Upper lobe of left lung (tissue), 6 donors: ENCODE results near the gene BMS1. TPM values are rescaled to one million over a fixed set of nuclear protein-coding genes. Genes with fewer than 3 reads are reported as not detected.

ENCODE experiments used
- ATAC-seq, 2 donors: fragments of 200-7000 bp; cut with Tn5 transposase; one replicate each; pipeline ENCODE4 v1.9.1; 2022; ENCODE audit warnings: mild to moderate bottlenecking in 2 of 2, moderate library complexity in 2 of 2; ENCODE audit not compliant: low FRiP score in 2 of 2
- DNase-seq, 2 donors: peaks; one replicate each; pipeline ENCODE4 v3.0.0-alpha.2; 2019 to 2020
- H3K27ac ChIP-seq, 4 donors: fragments of 200-600 bp; sonication (generic); one replicate each; pipeline ENCODE4 v1.5.1; 2016 to 2019
- H3K27me3 ChIP-seq, 4 donors: fragments of 200-600 bp; sonication (generic); one replicate each; pipeline ENCODE4 v1.5.1; 2017 to 2019
- H3K36me3 ChIP-seq, 4 donors: fragments of 200-600 bp; sonication (generic); one replicate each; pipeline ENCODE4 v1.5.1; 2016 to 2019
- H3K4me1 ChIP-seq, 4 donors: fragments of 200-600 bp; sonication (generic); one replicate each; pipeline ENCODE4 v1.5.1; 2018 to 2019
- H3K4me3 ChIP-seq, 4 donors: fragments of 200-600 bp; sonication (generic); one replicate each; pipeline ENCODE4 v1.5.1; 2017 to 2019; ENCODE audit warnings: mild to moderate bottlenecking in 2 of 4, moderate library complexity in 1 of 4
- H3K9me3 ChIP-seq, 4 donors: fragments of 200-600 bp; sonication (generic); one replicate each; pipeline ENCODE4 v1.5.1; 2018 to 2019
- EP300 ChIP-seq, 4 donors: sonication (generic); formaldehyde crosslinking; IDR thresholded peaks; one replicate each; pipeline ENCODE4 v1.5.1; 2017; ENCODE audit warnings: antibody characterized with exemption in 4 of 4, control low read depth in 2 of 4
- POLR2A ChIP-seq, 4 donors: fragments of 450-650 bp; IDR thresholded peaks; one replicate each; pipeline ENCODE4 v1.5.1; 2016 to 2017; ENCODE audit warnings: antibody characterized with exemption in 4 of 4, mild to moderate bottlenecking in 2 of 4
- POLR2AphosphoS5 ChIP-seq, 2 donors: sonication (generic); formaldehyde crosslinking; IDR thresholded peaks; one replicate each; pipeline ENCODE4 v1.5.1; 2017; ENCODE audit warnings: antibody characterized with exemption in 2 of 2
- WGBS, 2 donors: methylation state at CpG; one replicate each; pipeline ENCODE4 v1.1.5; 2017 to 2018; 5-methylcytosine and 5-hydroxymethylcytosine counted together
- total RNA-seq, 6 donors: library from RNA; depleted of rRNA in 4 of 6; stranded (reverse); fragments of >200 nt in 4 of 6; gene quantifications; one replicate each; pipeline versions ENCODE4 v1.1.0 to v1.2.1, GENCODE V29; 2016 to 2021
- TF ChIP-seq, protein P1 (sequence below), 6 experiments: fragments of 450-650 bp in 4 of 6; fragments of 200-600 bp in 2 of 6; sonication (generic) in 2 of 6; IDR thresholded peaks; one replicate each; pipeline ENCODE4 v1.5.1; 2016 to 2019; ENCODE audit warnings: antibody characterized with exemption in 6 of 6
- donor health status: DM: no; HTN: no; CAD: no; lungs with moderate emphysema.
- donor health status: DM: no; HTN: yes; CAD: no; lungs with severe emphysema.

BMS1 gene
- total RNA-seq, 6 donors from 2014 or later: 8.1 to 19.3 (median 14.3) TPM

DNA sequence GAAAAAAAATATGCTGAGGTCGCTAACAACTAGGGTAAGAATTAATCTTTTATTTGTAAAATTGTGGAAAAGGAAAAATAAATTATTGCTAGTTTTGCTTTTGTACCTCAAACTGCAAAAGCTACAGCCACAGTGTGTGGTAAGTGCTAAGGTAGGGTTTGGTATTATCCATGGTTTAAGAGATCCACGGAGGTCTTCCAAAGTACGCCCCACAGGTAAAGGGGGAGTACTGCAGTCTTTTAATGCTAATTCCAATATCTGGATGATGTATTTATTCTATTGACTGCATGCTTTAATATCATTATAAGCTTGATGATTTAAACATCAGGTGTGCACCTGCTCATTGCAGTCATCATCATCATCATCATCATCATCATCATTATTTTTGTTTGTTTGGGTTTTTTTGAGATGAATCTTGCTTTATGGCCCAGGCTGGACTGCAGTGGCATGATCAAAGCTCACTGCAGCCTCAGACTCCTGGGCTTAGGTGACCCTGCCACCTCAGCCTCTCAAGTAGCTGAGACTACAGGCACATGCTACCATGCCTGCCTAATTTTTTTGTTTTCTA lies 38.4 kb upstream of the BMS1 start:
- TF ChIP-seq, protein P1, sequence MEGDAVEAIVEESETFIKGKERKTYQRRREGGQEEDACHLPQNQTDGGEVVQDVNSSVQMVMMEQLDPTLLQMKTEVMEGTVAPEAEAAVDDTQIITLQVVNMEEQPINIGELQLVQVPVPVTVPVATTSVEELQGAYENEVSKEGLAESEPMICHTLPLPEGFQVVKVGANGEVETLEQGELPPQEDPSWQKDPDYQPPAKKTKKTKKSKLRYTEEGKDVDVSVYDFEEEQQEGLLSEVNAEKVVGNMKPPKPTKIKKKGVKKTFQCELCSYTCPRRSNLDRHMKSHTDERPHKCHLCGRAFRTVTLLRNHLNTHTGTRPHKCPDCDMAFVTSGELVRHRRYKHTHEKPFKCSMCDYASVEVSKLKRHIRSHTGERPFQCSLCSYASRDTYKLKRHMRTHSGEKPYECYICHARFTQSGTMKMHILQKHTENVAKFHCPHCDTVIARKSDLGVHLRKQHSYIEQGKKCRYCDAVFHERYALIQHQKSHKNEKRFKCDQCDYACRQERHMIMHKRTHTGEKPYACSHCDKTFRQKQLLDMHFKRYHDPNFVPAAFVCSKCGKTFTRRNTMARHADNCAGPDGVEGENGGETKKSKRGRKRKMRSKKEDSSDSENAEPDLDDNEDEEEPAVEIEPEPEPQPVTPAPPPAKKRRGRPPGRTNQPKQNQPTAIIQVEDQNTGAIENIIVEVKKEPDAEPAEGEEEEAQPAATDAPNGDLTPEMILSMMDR (IDR thresholded peaks at IDR 0.05): no peak
- TF ChIP-seq EP300 (IDR thresholded peaks at IDR 0.05): no peak
- no peak for TF ChIP-seq POLR2AphosphoS5 (IDR thresholded peaks at IDR 0.05)
- no peak for TF ChIP-seq POLR2A (IDR thresholded peaks at IDR 0.05)
- Histone ChIP-seq H3K27ac (no peak overlapping the region), H3K9me3 (peaks cover 4 to 11% (median 11%) of the 10 kb centered on the region in 4 donors), H3K4me1 (peaks cover 0 to 12% (median 2%) of the 10 kb centered on the region in 4 donors), H3K27me3 (no peaks in the 10 kb centered on the region), H3K36me3 (no peaks in the 10 kb centered on the region), H3K4me3 (no peak overlapping the region)
- DNase-seq: no peak
- 65% methylated on average over 3 of the region's 3 CpGs for WGBS, 2 donors
- no peak for ATAC-seq

DNA sequence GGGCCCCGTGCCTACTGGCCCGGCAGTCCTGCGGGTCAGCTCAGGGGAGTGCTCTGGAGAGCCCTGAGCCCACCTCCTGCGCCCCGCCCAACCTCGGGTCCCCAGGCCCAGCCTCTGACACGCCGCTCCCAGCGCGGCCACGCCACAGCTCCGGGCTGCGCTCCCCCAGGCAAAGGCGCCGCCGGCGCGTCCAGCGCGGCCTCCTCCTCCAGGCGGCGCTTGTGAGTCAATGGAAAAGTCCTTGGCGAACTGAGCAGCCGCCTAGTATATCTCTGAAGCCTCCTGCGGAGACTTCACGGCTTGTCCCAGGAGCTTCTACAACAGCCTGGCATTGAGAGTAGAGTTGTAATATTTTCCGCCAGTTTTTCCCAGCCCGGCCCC lies 29.5 kb upstream of the BMS1 start:
- Histone ChIP-seq H3K27me3 (peaks cover 0 to 19% (median 11%) of the 10 kb centered on the region in 4 donors), H3K4me1 (peaks cover 9 to 34% (median 22%) of the 10 kb centered on the region in 4 donors), H3K4me3 (peak overlapping the region; percentile 49 to 66 (median 57)), H3K36me3 (no peaks in the 10 kb centered on the region), H3K9me3 (no peaks in the 10 kb centered on the region), H3K27ac (peak overlapping the region; percentile 26 to 79 (median 57))
- WGBS, 2 donors: 3% methylated on average over 21 of the region's 28 CpGs; no CpG with 5 or more reads in 1 of the 2 donors
- DNase-seq (peak; percentile 71 to 95), ATAC-seq (peak; percentile 88 to 93)
- TF ChIP-seq POLR2AphosphoS5 (IDR thresholded peaks at IDR 0.05) (peak in 1 of 2 donors; percentile 5), EP300 (IDR thresholded peaks at IDR 0.05) (no peak), POLR2A (IDR thresholded peaks at IDR 0.05) (peak in 1 of 4 donors; percentile 4)
- TF ChIP-seq, protein P1 (IDR thresholded peaks at IDR 0.05): peak; percentile 82 to 92 (median 88)

DNA sequence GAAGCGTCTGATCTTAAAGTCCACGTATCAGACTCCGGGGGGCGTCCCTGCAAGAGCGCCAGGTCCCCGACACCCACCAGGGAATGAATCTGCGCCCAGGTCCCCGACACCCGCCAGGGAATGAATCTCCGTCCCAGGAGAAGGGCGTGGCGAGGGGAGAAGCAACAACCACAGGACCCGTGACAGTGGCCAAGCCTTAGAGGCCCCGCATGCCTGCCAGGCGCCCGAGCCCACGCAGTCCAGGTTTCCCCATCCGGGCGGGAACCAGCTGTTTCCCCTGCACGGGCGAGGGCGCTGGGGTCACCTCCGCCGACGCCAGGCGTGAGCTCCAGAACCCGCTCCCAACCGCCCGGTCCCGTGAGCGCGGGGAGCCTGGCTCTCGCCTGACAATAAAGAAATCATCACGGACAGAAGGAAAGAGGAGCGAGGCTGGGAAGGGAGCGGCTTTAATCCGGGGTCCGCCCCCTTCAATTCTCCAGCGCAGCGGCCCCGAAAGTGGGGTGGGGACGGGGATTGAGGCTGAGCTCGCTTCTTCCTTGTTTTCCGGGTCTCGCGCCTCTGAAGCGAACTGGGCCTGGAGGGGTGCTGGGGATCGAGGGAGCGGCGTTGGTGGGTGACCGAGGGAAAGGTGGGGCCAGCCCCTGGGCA lies 29.0 kb upstream of the BMS1 start:
- H3K36me3 ChIP-seq: no peaks in the 10 kb centered on the region
- peak overlapping the region; percentile 26 to 79 (median 57) for H3K27ac ChIP-seq
- ATAC-seq (peak; percentile 33 to 44), DNase-seq (peak in 1 of 2 donors; percentile 84)
- WGBS, 2 donors: 1% methylated on average over 34 to 44 of the region's 51 CpGs
- H3K4me1 ChIP-seq: peaks cover 9 to 34% (median 22%) of the 10 kb centered on the region in 4 donors
- no peaks in the 10 kb centered on the region for H3K9me3 ChIP-seq
- H3K27me3 ChIP-seq: peaks cover 0 to 19% (median 11%) of the 10 kb centered on the region in 4 donors
- no peak for TF ChIP-seq POLR2A (IDR thresholded peaks at IDR 0.05)
- peak in 1 of 2 donors; percentile 4 for TF ChIP-seq POLR2AphosphoS5 (IDR thresholded peaks at IDR 0.05)
- no peak for TF ChIP-seq EP300 (IDR thresholded peaks at IDR 0.05)
- H3K4me3 ChIP-seq: peak overlapping the region; percentile 49 to 66 (median 57)

DNA sequence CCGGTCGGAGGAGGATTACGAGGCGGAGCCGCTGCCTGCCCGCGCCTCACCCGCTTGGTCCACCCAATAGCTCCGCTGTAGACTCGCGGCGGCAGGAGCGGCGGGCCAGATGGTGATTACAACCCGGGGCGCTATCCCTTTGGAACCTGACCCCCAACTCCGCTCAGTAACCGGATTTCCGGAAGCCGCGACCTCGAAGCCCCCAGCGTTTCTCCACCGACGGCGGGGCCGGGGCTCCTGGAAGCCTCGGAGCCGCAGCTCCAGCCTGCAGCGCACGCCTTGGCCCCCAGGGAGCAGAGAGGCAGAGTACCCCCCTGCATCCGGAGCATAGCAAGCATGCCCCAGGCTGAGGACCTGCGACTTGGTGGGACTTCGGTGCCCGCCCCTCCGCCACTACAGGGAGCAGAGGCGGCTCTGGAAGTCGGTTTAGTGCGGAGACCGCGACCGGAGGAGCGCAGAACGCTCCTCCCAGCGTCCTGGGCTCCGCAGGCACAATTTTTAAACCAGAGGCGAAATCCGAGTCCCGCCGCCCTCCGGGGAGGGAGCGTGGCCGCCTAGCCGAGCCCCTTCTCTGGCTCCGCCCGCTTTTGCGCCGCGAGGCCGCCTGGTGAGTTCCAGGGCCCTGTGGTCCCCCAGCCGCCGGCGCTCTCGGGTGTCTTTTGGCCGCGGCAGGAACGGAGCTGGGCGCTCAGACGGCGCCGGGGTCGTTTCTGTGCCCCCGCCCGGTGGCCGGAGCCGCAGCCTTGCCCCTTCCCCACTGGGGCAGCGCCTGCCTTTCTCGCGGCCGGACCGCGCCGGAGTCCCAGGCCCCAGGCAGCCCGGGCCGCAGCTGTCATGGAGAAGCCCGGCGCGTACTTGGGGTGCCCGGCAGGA lies 28.2 kb upstream of the BMS1 start:
- WGBS, 2 donors: 2% methylated on average over 20 to 43 of the region's 89 CpGs
- no peaks in the 10 kb centered on the region for H3K36me3 ChIP-seq
- DNase-seq: peak in 1 of 2 donors; percentile 90
- ATAC-seq: peak; percentile 32 to 83
- H3K27me3 ChIP-seq: peaks cover 0 to 19% (median 11%) of the 10 kb centered on the region in 4 donors
- no peaks in the 10 kb centered on the region for H3K9me3 ChIP-seq
- H3K27ac ChIP-seq: peak overlapping the region; percentile 26 to 79 (median 57)
- TF ChIP-seq, protein P1 (IDR thresholded peaks at IDR 0.05): peak in 2 of 6 experiments; percentile 20 to 42
- no peak for TF ChIP-seq POLR2AphosphoS5 (IDR thresholded peaks at IDR 0.05)
- peak in 1 of 4 donors; percentile 14 for TF ChIP-seq POLR2A (IDR thresholded peaks at IDR 0.05)
- TF ChIP-seq EP300 (IDR thresholded peaks at IDR 0.05): no peak
- peaks cover 9 to 34% (median 22%) of the 10 kb centered on the region in 4 donors for H3K4me1 ChIP-seq
- peak overlapping the region; percentile 49 to 66 (median 57) for H3K4me3 ChIP-seq
